Measurements from ENCODE around the gene CNKSR1.
"Not testable (repeated sequence)": the region's sequence is repeated elsewhere in the genome, so short reads cannot be mapped to it uniquely, and the experiment has no call there.

The CNKSR1 gene

DNA sequence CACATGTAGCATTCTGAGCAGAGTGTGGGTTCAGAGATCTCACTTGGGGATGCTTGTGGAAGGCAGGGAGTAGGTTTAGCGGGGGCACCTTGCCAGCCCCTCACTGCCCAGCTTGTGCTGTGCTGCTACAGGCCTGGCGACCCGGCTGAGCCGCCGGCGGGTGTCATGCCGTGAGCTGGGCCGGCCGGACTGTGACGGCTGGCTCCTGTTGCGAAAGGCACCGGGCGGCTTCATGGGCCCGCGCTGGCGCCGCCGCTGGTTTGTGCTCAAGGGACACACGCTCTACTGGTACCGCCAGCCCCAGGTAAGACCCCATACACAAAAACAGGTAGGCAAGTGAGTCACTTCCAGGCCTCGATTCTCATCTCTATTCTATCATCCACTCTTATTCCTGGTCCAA is 7.6 kb downstream of the CNKSR1 start:
- DNase-seq = no peak

DNA sequence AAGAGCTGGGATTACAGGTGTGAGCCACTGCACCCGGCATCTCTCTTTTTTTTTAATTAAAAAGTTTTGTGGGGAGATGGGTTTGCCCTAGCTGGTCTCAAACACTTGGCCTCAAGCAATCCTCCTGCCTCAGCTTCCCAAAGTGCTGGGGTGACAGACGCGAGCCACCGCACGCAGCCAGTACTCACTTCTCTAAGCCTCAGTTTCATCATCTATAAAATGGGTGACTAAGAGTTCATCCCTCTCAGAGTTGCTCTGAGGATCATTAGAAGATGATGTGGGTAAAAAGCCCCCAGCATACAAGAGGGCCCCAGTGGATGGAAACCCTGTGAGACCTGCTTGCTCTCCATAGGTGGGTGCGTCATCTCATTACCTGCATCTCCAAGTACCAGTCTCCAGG is 10.6 kb downstream of the CNKSR1 start:
- DNase-seq = no peak

DNA sequence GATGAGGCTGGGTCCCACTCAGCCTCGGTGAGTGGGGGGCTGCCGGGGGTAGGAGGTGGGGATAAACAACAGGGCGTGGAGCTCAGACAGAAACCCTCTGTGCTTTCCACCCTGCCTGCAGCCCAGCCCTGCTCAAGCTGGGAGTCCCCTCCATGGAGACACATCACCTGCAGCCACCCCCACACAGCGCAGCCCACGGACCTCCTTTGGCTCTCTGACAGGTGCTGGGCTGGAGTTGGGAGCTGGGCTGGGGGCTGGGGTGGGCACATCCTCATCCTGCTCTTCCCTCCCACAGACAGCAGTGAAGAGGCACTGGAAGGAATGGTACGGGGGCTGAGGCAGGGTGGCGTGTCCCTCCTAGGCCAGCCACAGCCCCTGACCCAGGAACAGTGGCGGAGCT is 11.2 kb downstream of the CNKSR1 start:
- DNase-seq = no peak

DNA sequence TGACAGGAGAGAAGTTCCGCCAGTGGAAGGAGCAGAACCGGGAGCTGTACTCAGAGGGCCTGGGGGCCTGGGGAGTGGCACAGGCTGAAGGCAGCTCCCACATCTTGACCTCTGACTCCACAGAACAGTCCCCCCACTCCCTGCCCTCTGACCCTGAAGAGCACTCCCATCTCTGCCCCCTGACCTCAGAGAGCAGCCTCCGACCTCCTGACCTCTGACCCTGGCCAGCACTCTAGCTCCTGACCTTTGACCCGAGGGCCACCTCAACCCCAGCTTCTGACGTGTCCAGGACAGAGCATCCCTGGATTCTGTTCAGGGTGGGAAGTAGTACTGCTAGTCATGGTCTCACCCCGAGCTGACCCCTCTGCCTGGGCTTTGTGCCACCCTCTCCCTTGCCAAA is 12.0 kb downstream of the CNKSR1 start:
- no peak for DNase-seq

DNA sequence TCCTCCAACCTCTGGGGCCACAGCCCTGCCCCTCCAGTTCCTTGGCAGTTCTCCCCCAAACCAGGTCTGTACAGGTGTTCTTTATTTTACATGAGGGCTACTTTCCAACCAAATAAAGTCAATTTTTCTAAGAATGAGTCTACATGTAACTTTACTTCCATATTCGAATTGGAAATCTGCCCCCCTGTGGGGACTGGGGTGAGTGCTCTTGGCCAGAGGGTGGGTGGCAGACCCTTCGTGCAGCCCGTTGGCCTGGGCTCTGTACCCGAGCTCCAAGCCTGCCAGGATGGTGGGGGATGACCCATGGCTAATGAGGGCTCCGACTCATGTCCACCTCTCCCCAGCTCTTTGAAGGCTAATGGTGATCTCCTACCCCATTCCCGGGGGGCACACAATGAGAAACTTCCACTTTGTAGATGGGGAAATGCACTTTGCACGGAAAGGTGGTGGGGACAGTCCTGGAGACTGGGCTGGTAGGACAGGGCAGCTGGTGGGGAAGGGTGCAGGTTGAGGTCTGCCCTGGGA is 12.5 kb downstream of the CNKSR1 start:
- DNase-seq = no peak

DNA sequence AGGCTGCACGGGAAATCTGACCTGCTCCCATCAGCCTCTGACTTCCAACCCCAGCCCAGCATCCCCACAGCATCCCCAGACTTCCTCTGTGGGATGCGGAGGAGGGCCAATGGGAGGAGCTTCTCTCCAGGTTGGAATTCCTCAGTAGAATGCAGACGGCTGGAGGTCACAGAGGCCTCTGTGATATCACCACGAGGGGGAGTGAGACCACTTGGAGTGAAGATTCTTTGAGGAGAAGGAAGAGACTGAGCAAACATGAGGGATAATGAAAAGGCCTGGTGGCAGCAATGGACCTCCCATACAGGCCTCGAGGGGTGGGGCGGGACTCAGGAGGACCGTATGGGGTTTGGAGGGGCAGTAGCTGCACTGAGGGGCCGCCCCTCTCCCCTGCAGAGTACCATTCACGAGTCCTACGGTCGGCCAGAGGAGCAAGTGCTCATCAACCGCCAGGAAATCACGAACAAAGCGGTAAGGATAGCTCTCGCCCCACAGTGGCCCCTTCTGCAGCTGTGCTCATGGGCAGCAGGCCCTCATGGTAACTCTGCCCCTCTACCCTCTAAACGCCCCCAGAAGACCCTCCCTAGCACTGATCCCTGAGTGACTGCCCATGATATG is 13.2 kb downstream of the CNKSR1 start, which contains the start of gene CATSPER4:
Gene CATSPER4 (plus strand): TSS at position 230 of the 615 bp plus-strand sequence. CDS start 26 bp downstream, at position 256.
- DNase-seq = no peak

DNA sequence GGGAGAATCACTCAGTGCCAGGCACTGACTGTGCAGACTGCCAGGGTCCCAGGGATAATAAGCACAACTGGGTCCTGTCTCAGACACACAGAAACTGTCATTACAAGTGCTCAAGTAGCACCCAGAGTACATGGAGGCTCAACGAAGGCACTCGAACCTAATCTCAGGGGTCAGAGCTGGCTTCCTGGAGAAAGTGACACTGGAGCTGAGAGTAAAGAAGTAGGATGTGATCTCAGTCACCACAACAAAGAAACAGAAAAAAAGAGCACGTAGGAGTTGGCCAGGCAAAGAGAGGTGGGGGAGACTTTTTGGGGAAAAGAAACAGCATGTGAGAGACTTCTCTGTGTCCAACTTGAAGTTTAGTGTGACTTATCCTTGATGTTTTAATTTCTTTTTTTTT is 14.4 kb downstream of the CNKSR1 start:
- DNase-seq = no peak

DNA sequence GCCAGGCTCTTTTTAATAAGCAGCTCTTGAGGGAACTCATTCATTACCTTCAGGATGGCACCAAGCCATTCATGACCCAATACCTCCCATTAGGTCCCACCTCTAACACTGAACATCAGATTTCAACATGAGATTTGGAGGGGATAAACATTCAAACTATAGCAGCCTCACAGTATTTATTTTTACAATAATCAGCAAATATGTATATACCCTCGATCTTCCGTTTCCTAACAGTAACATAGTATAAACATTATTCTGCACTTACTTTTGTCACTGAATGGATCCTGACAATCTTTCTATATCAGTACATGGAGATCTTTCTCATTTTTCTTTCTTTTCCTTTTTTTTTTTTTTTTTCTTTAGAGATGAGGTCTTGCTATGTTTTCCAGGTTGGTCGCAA is 18.5 kb downstream of the CNKSR1 start:
- DNase-seq = no peak

DNA sequence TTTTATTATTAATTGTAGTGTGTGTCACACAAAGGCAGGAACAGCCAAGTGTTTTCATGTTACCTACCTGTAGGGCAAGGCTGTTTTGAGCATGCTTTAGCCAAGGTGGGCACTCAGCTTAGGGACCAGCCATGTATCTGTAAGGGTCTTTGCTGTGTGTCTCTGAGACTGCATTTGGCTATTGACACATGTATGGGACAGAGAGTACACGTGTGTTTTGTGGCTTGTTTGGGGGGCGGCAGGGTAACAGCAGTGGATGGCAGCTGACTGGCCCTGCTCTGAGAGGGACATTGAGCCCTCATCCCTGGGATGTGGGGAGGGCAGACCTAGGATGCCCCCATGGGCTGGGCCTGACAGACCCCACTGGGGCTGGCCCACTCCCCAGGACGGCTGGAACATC is 20.0 kb downstream of the CNKSR1 start:
- DNase-seq = no peak

DNA sequence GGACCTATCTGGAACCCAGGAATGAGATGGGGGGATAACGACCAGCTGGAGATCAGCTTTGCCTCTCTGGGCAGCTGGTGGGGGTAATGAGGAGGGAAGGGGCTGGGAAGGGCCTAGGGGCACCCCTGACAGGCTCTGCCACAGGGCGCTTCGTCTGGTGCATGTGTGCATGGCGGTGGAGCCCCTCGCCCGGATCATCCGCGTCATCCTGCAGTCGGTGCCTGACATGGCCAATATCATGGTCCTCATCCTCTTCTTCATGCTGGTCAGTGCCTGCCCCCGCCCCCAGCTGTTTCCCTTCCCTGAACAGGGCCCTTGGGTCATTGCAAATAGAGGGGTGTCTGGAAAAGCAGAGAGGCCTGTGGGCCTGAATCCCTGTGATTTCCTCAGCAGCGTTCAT is 20.5 kb downstream of the CNKSR1 start:
- no peak for DNase-seq

DNA sequence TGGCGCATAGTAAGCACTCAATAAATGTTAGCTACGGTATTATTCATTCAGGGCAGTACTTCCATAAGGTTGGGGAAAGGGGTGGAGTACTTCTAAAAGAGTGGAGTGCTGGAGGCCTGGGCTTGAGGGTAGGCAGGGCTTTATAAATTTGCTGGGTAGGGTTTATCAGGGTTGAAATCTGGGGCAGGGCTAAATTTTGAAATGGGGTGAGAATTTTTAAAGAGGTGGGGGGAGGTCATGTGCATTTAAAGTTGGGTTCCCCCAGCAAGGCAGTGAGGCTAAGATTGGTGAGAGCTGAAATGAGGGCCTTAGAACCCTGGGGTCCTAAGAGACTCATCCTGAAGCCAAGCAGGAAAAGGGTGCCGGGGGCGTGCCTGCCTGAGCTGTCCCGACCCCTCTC is 23.1 kb downstream of the CNKSR1 start:
- no peak for DNase-seq

DNA sequence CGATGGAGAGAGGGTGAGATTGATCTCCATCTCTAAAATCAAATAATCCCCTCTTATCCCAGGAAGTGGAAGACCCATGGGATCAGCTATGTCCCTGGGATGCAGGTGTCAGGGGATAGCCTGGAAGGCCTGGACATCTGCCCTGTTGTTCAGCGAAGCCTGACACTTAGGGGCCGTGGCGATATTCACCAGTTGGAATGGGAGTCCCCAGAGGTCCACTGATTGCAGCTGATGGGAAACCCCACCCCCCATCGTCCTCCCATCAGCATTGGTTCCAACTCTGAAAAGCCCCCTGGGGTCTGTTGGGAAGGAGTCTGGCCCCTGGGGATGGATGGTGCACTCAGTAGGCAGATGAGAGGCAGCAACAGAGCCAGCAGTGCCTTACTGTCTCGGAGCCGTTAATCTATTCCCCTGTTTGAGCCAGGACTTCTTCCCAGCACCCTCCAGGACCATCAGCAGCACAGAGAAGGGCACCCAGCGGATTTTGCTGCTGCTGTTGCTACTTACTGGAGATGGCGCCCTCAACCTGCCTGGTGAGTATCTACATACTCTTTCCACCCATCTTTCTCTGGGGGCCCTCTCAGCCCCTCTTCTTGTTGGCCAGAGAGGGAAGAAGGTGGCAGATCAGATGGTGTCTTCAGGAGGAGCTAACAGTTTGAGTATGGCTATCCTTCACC is 26.5 kb downstream of the CNKSR1 start:
- no peak for DNase-seq

DNA sequence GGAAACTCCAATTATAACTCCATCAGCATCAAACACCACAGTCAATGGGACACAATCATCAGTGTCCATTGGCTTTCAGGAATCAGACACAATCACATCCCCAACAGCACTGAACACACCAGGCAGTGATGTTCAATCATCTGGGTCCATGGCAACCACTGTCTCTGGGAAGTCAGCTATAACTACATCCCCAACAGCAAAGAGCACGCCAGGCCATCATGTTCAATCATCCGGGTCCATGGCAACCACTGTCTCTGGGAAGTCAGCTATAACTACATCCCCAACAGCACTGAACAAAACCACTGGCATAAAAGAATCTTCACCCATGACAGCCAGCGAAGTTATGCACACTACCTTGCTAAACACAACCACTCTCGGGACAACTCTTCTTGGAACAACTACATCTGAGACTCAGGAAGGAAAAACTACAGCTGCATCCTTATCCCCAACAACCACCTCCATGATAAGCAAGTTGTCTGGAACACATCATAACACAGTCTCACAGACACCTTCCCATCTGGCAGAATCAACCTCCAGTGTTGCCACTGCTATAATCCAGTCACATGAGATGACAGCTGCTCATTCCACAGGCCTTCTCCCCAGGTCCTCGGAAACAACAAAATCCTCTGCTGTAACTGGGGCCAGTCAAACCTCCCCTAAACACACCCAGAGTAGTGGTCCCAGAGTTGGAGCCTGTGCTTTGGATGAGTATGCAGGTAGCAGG is 33.0 kb downstream of the CNKSR1 start:
- DNase-seq = no peak

DNA sequence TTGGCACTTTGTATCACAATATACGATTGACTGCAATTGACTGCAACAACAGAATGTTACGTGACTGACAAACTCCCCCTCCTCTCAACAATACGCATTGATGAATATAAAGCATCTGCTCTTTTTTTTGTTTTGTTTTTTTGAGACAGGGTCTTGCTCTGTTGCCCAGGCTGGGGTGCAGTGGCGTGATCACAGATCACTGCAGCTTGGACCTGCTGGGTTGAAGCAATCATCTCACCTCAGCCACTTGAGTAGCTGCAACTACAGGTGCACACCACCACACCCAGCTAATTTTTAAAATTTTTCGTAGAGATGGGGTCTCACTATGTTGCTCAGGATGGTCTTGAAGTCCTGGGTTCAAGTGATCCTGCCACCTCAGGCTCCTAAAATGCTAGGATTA is 35.4 kb downstream of the CNKSR1 start:
- no peak for DNase-seq

DNA sequence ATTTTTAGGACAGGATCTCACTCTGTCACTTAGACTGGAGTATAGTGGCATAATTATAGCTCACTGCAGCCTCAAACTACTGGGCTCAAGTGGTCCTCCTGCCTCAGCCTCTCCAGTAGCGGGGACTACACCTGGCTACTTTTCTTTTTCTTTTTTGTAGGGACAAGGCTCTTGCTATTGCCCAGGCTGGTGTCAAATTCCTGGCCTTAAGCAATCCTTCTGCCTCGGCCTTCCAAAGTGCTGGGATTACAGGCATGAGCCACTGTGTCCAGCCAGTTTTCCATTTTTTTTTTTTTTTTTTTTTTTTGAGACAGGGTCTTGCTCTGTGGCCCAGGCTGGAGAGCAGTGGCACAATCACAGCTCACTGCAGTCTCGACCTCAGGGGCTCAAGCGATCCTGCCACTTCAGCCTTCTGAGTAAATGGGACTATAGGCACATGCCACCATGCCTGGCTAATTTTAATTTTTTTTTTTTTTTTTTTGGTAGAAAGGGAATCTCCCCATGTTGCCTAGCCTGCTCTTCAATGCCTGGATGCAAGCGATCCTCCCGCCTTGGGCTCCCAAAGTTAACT is 36.1 kb downstream of the CNKSR1 start:
- no peak for DNase-seq

DNA sequence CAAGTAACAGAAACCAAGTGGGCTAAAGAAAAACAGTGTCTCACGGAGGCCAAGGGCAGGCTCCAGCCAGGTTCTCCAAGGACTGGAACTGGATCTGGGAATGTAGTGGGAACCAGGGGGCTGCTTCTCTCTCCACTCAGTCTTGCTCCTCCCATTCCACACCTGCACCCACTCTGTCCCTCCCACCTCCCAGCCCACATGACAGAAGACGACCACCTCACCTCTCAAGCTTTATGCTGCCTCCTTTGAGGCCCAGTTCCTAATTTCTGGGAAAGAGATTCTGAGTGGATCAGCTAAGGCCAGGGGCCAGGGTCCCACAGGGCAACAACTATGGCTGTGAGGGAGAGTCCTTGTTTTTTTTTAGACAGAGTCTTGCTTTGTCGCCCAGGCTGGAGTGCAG is 38.0 kb downstream of the CNKSR1 start:
- DNase-seq = no peak

DNA sequence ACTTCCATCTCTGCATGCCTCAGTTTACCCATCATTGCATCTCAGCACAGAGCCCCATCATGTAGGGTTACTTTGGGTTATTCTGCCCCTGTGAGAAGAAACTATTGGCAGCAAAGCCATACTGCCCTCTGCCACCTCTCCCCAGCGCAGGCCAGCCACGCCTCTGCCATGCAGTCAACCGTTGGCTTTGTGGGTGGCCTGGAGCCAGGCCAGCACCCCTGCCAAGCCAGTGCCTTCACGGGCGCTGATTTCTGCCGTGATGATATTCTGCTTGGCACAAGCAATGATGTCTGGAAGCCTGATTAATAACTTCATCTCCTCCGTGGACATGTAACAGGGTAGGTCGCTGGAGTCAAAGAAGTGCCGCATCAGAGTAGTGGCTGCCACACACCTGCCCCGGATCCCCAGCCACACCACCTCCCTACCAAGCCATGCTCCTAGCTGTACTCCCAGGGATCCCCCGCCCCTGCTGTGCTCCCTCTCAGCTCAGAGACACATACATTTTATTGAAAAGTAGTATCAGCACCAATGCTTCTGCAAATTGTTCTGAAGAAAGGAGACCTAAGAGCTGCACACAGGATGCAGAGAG is 41.7 kb downstream of the CNKSR1 start:
- DNase-seq = no peak

DNA sequence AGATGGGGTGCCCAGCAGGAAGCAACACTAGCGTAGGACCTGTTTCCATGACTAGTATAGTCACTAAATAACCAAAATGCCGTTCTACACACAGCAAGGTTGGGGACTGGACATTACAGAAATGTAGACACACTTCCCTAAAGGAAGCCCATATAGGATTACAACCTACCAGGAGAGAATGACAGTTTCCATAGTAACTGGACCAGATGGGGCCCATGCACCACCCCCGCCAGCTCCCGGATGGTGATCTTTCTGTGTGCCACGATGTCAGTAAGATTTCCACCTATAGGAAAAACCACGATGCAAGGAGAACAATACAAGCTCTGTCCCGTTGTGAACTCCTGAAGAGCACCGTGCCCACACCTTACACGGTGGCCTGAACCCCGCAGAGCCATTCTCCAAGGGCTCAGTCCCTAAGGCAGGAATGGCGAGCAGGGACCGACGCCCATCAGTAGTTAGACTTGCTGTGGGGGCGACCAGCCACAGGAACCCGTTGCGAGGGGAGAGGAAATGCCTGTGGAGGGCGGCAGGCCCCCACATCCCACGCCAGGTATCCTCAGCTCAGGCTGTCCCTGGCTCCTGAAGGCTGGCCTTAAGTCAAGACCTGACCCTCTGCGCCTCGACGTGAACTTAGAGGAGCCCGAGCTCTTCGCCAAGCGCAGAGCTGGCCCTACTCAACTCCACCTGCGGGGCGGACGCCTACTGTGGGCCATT is 43.1 kb downstream of the CNKSR1 start:
- DNase-seq = no peak

DNA sequence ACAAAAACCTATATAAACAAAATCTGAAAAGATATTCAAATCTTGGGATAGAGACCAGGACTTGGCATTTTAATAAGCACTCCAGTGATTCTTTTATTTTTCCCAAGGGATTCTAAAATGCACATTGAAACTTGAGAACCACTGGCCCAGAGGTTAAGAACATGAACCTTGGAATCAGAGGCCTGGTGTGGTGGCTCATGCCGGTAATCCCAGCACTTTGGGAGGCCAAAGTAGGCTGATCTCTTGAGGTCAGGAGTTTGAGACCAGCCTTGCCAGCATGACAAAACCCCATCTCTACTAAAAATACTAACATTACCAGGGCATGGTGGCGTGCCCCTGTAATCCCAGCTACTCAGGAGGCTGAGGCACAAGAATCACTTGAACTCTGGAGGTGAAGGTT is 43.8 kb downstream of the CNKSR1 start:
- no peak for DNase-seq

DNA sequence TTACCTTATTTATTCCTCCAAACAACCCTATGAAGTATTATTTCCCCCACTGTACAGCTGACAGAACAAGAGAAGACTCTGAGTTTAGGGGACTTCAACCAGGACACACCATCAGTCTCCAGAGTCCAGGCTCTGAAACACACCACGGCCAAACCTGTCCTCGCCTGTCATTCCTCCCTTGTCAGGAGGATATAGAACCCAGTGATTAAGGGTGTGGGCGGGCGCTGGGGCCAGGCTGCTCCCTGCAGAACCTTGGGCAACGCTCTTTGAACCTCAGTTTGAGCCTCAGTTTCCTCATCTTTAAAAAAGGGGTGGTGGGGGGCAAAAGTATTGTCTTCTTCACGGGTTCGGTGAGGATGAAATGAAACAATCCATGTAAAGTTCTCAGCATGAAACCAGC is 47.3 kb downstream of the CNKSR1 start:
- DNase-seq = no peak

DNA sequence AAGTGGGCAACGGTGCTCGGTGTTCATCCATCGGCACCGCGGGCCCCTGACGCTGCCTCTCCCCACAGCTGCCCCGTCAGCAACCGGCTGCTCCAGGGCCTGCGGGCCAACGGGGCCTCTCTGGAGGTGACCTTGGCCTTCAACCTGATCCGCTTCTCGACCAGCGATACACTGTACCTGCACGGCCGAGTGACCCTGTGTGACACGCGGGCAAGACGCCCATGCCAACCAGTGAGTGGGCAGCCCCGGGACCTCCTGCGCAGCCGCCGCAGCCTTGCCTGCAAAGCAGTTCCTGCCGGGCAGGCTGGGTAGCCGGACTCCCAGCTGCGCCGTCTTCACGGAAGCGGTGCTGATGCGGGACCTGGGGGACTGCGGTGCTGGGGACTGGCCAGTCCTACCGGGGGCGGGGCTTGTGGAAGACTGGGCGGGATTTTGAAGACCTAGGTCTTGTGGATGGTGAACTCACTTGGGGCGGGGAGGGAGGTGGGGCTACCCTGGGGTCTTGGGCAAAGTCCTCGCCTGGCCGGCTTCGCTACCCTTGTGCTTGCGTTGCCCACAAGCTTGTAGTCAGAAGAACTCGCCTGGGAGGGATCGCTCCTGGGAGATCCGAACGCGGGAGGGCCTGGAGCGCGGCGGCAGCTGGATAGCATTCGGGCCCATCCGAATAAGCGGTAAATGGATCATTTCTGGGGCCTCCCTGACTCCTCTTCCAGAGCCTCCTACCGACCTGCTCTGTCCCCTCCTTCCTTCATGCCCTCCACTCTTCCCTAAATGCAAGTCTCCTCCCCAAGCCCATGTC is 47.9 kb downstream of the CNKSR1 start:
- peak; percentile 9 for DNase-seq

DNA sequence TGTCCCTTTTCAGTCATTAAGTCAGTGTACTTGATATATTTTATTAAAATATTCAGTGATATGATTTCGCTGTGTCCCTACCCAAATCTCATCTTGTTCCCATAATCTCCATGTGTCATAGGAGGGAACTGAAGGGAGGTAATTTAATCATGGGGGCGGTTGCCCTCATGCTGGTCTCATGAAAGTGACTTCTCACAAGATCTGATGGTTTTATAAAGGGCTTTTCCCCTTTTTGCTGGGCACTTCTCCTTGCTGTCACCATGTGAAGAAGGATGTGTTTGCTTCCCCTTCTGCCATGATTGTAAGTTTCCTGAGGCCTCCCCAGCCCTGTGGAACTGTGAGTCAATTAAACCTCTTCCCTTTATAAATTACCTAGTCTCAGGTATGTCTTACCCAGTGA is 53.4 kb downstream of the CNKSR1 start:
- not testable (repeated sequence) for DNase-seq
